ENCODE measurements around the gene MCF2L. TPM values are rescaled to one million over a fixed set of nuclear protein-coding genes. Genes with fewer than 3 reads are reported as not detected.
"Not testable (repeated sequence)": the region's sequence is repeated elsewhere in the genome, so short reads cannot be mapped to it uniquely, and the experiment has no call there.

MCF2L gene
- total RNA-seq, 4 donors from 2014 or later, result 18.3 to 52.6 (median 29.9) TPM

- WGBS, 2 donors (ENCODE audit: low coverage in 1 of 2), result no CpG with 5 or more reads among the region's 20 CpGs
- Histone ChIP-seq H3K27me3 (peaks cover 7% of the 10 kb centered on the region), H3K4me3 (no peak overlapping the region), H3K27ac (no peak overlapping the region), H3K4me1 (no peaks in the 10 kb centered on the region), H3K36me3 (peaks cover 0 to 46% of the 10 kb centered on the region in 2 donors), H3K9me3 (no peaks in the 10 kb centered on the region)
- ATAC-seq, result no peak
- TF ChIP-seq EP300 (IDR thresholded peaks at IDR 0.05), result no peak
Observed at GRCh38 chr13:113077566-113077952, 108.5 kb downstream of the MCF2L start.

- H3K27ac ChIP-seq, result no peak overlapping the region
- peaks cover 0 to 46% of the 10 kb centered on the region in 2 donors for H3K36me3 ChIP-seq
- no peak overlapping the region for H3K4me3 ChIP-seq
- 90 to 100% methylated on average over 2 to 3 of the region's 42 CpGs for WGBS, 2 donors (ENCODE audit: low coverage in 1 of 2)
- H3K9me3 ChIP-seq, result no peaks in the 10 kb centered on the region
- H3K27me3 ChIP-seq, result peaks cover 7% of the 10 kb centered on the region
- no peaks in the 10 kb centered on the region for H3K4me1 ChIP-seq
- ATAC-seq, result no peak
- TF ChIP-seq EP300 (IDR thresholded peaks at IDR 0.05) (no peak), CTCF (IDR thresholded peaks at IDR 0.05) (no peak), POLR2A (IDR thresholded peaks at IDR 0.05) (no peak), POLR2AphosphoS5 (IDR thresholded peaks at IDR 0.05) (no peak)
Observed at GRCh38 chr13:113077953-113078901, 109.2 kb downstream of the MCF2L start.

GRCh38 chr13:113078902-113079780, 110.1 kb downstream of the MCF2L start:
- peaks cover 7% of the 10 kb centered on the region for H3K27me3 ChIP-seq
- no peak overlapping the region for H3K4me3 ChIP-seq
- no peaks in the 10 kb centered on the region for H3K9me3 ChIP-seq
- no peak for ATAC-seq
- H3K36me3 ChIP-seq, result peaks cover 0 to 46% of the 10 kb centered on the region in 2 donors
- H3K27ac ChIP-seq, result no peak overlapping the region
- TF ChIP-seq EP300 (IDR thresholded peaks at IDR 0.05) (no peak), POLR2A (IDR thresholded peaks at IDR 0.05) (no peak)
- 59 to 71% methylated on average over 12 to 17 of the region's 27 CpGs for WGBS, 2 donors (ENCODE audit: low coverage in 1 of 2)
- H3K4me1 ChIP-seq, result peaks cover 0 to 4% (median 0%) of the 10 kb centered on the region in 3 donors

- H3K4me3 ChIP-seq, H3K9me3 ChIP-seq, H3K27ac ChIP-seq, ATAC-seq, H3K4me1 ChIP-seq, H3K27me3 ChIP-seq: not testable (repeated sequence)
- WGBS, 2 donors (ENCODE audit: low coverage in 1 of 2), result 48 to 54% methylated on average over 7 to 9 of the region's 9 CpGs
- H3K36me3 ChIP-seq, result peaks cover 0 to 41% of the 10 kb centered on the region in 2 donors
Observed at GRCh38 chr13:113079781-113080080, 110.7 kb downstream of the MCF2L start.

GRCh38 chr13:113080361-113080831, 111.4 kb downstream of the MCF2L start:
- Histone ChIP-seq H3K9me3 (no peaks in the 10 kb centered on the region), H3K27ac (no peak overlapping the region), H3K36me3 (peaks cover 0 to 35% of the 10 kb centered on the region in 2 donors), H3K4me1 (peaks cover 0 to 4% (median 0%) of the 10 kb centered on the region in 3 donors), H3K27me3 (peaks cover 7% of the 10 kb centered on the region), H3K4me3 (no peak overlapping the region)
- ATAC-seq, result no peak
- TF ChIP-seq POLR2A (IDR thresholded peaks at IDR 0.05) (no peak), CTCF (IDR thresholded peaks at IDR 0.05) (no peak), POLR2AphosphoS5 (IDR thresholded peaks at IDR 0.05) (no peak), EP300 (IDR thresholded peaks at IDR 0.05) (no peak)
- 80% methylated on average over 1 of the region's 18 CpGs; no CpG with 5 or more reads in 1 of the 2 donors for WGBS, 2 donors (ENCODE audit: low coverage in 1 of 2)

GRCh38 chr13:113080901-113081521, 112.0 kb downstream of the MCF2L start:
- peaks cover 0 to 4% (median 0%) of the 10 kb centered on the region in 3 donors for H3K4me1 ChIP-seq
- TF ChIP-seq POLR2AphosphoS5 (IDR thresholded peaks at IDR 0.05), result no peak
- TF ChIP-seq CTCF (IDR thresholded peaks at IDR 0.05), result no peak
- no peak for TF ChIP-seq EP300 (IDR thresholded peaks at IDR 0.05)
- TF ChIP-seq POLR2A (IDR thresholded peaks at IDR 0.05), result no peak
- no peaks in the 10 kb centered on the region for H3K9me3 ChIP-seq
- peaks cover 11% of the 10 kb centered on the region for H3K27me3 ChIP-seq
- ATAC-seq, result no peak
- no CpG with 5 or more reads among the region's 25 CpGs for WGBS, 2 donors (ENCODE audit: low coverage in 1 of 2)
- no peak overlapping the region for H3K27ac ChIP-seq
- peaks cover 0 to 29% of the 10 kb centered on the region in 2 donors for H3K36me3 ChIP-seq
- no peak overlapping the region for H3K4me3 ChIP-seq
